HCT116 (cell line): Measurements from ENCODE around the gene AQP7. TPM values are rescaled to one million over a fixed set of nuclear protein-coding genes. Genes with fewer than 3 reads are reported as not detected.

Experiments
- ATAC-seq: fragments of 200-7000 bp; cut with Tn5 transposase; 2 replicates; pipeline ENCODE4 v1.9.1; 2020; ENCODE audit warnings: mild to moderate bottlenecking, moderate library complexity
- BruUV-seq: library from RNA; stranded (reverse); fragments of 400-500 nt; replicated peaks from 2 replicates; lab custom pipeline; 2021; lab: Mats Ljungman, UMichigan
- CTCF ChIA-PET: fragments of 300-600 bp; sonication (Branson Sonifier 250); formaldehyde crosslinking; loops from one replicate; lab custom pipeline; 2021; ENCODE audit warnings: antibody characterized with exemption; lab: Charles Lee
- POLR2A ChIA-PET: fragments of 300-600, 350-600 bp; sonication (Branson Sonifier 250); formaldehyde crosslinking; loops from one replicate; lab custom pipeline; 2021; ENCODE audit warnings: antibody characterized with exemption; lab: Charles Lee
- RAD21 ChIA-PET, 2 experiments: fragments of 300-600 bp; sonication (Branson Sonifier 250); formaldehyde crosslinking; loops; one replicate each; lab custom pipeline; 2023; ENCODE audit warnings: low total read pairs in 2 of 2; ENCODE audit not compliant: uncharacterized antibody in 2 of 2, unreplicated experiment in 2 of 2, low non-redundant PET in 1 of 2; lab: Charles Lee
- DNase-seq: peaks from one replicate; pipeline ENCODE4 v3.0.0-alpha.2; 2010; ENCODE audit warnings: low read depth, low spot score
- H2AFZ ChIP-seq: fragments of 200-600 bp; shearing (Covaris generic), sonication (generic); 2 replicates; pipeline ENCODE4 v1.6.1; 2017; ENCODE audit warnings: low read depth, mixed run types, mixed read lengths, antibody characterized with exemption, low read length; ENCODE audit not compliant: poor library complexity, severe bottlenecking
- H3K27ac ChIP-seq: 2 replicates; pipeline ENCODE4 v1.5.1; 2012; ENCODE audit warnings: low read depth, low read length
- H3K27me3 ChIP-seq: fragments of 200-600 bp; sonication (generic); 2 replicates; pipeline ENCODE4 v1.6.1; 2016; ENCODE audit warnings: mixed run types, low read length, mixed read lengths; ENCODE audit not compliant: insufficient read depth
- H3K36me3 ChIP-seq, 2 experiments: fragments of 200-500 bp in 1 of 2; fragments of 200-600 bp in 1 of 2; sonication (Bioruptor generic) in 1 of 2; sonication (generic) in 1 of 2; 2 replicates each; pipeline versions ENCODE4 v1.5.1 to v1.6.1; 2014 to 2016; ENCODE audit warnings: low read length in 2 of 2, inconsistent platforms in 1 of 2, mixed read lengths in 1 of 2, mixed run types in 1 of 2; ENCODE audit not compliant: insufficient read depth in 2 of 2, control insufficient read depth in 1 of 2
- H3K4me1 ChIP-seq, 2 experiments: fragments of 200-600 bp in 1 of 2; sonication (generic) in 1 of 2; 2 replicates each; pipeline versions ENCODE4 v1.5.1 to v1.6.1; 2012 to 2017; ENCODE audit warnings: low read length in 2 of 2, inconsistent platforms in 1 of 2, mild to moderate bottlenecking in 1 of 2, mixed read lengths in 1 of 2, mixed run types in 1 of 2, moderate library complexity in 1 of 2; ENCODE audit not compliant: insufficient read depth in 2 of 2, control insufficient read depth in 1 of 2
- H3K4me2 ChIP-seq: fragments of 200-600 bp; sonication (generic); 2 replicates; pipeline ENCODE4 v1.6.1; 2017; ENCODE audit warnings: mixed run types, low read length, mixed read lengths
- H3K4me3 ChIP-seq, 2 experiments: fragments of 200-600 bp in 1 of 2; sonication (generic) in 1 of 2; replicated peaks in 1 of 2; 2 replicates each; pipeline ENCODE4 v1.5.1; 2011 to 2016; ENCODE audit warnings: low read length in 2 of 2, control low read depth in 1 of 2, low read depth in 1 of 2, mild to moderate bottlenecking in 1 of 2, mixed read lengths in 1 of 2, mixed run types in 1 of 2
- H3K79me2 ChIP-seq: fragments of 200-600 bp; sonication (generic); 2 replicates; pipeline ENCODE4 v1.6.1; 2017; ENCODE audit warnings: mild to moderate bottlenecking, mixed run types, low read length, moderate library complexity, mixed read lengths; ENCODE audit not compliant: insufficient read depth
- H3K9ac ChIP-seq: fragments of 200-600 bp; sonication (generic); 2 replicates; pipeline ENCODE4 v1.6.1; 2016; ENCODE audit warnings: low read length, mixed read lengths
- H3K9me2 ChIP-seq: fragments of 200-600 bp; sonication (generic), shearing (Covaris generic); 2 replicates; pipeline ENCODE4 v1.6.1; 2017; ENCODE audit warnings: mixed run types, mild to moderate bottlenecking, moderate library complexity; ENCODE audit not compliant: insufficient read depth
- H3K9me3 ChIP-seq, 2 experiments: fragments of 200-500 bp in 1 of 2; fragments of 200-600 bp in 1 of 2; sonication (Bioruptor generic) in 1 of 2; sonication (generic) in 1 of 2; 2 replicates each; pipeline ENCODE4 v1.6.1; 2014 to 2017; ENCODE audit warnings: low read length in 2 of 2, mixed read lengths in 2 of 2, inconsistent platforms in 1 of 2, low read depth in 1 of 2, mild to moderate bottlenecking in 1 of 2, mixed run types in 1 of 2, moderate library complexity in 1 of 2; ENCODE audit not compliant: control insufficient read depth in 1 of 2, insufficient read depth in 1 of 2
- H4K20me1 ChIP-seq: fragments of 200-600 bp; sonication (generic), shearing (Covaris generic); 2 replicates; pipeline ENCODE4 v1.6.1; 2017; ENCODE audit warnings: mixed run types, mild to moderate bottlenecking, moderate library complexity; ENCODE audit not compliant: insufficient read depth
- CBX3 ChIP-seq: IDR thresholded peaks from 2 replicates; pipeline ENCODE4 v1.6.1; 2012; ENCODE audit warnings: low read depth
- ELF1 ChIP-seq: IDR thresholded peaks from 2 replicates; pipeline ENCODE4 v1.6.1; 2012; ENCODE audit warnings: low read depth, borderline replicate concordance
- EZH2 ChIP-seq: fragments of 200-600 bp; sonication (generic); IDR thresholded peaks from 2 replicates; pipeline ENCODE4 v1.6.1; 2017; ENCODE audit warnings: antibody characterized with exemption, mixed run types
- EZH2phosphoT487 ChIP-seq: fragments of 200-600 bp; IDR thresholded peaks from 2 replicates; pipeline ENCODE4 v1.6.1; 2018; ENCODE audit warnings: antibody characterized with exemption, borderline replicate concordance
- POLR2A ChIP-seq: IDR thresholded peaks from 2 replicates; pipeline ENCODE4 v1.7.0; 2011; ENCODE audit warnings: borderline replicate concordance; ENCODE audit not compliant: insufficient read depth, insufficient read length; ENCODE audit errors: extremely low read depth
- RAD21 ChIP-seq: IDR thresholded peaks from 2 replicates; pipeline ENCODE4 v1.6.1; 2012; ENCODE audit warnings: low read depth, mild to moderate bottlenecking
- SP1 ChIP-seq: IDR thresholded peaks from 2 replicates; pipeline ENCODE4 v1.6.1; 2012; ENCODE audit warnings: low read depth
- TCF7L2 ChIP-seq: IDR thresholded peaks from 2 replicates; pipeline ENCODE4 v1.7.0; 2011; ENCODE audit warnings: borderline replicate concordance, inconsistent platforms; ENCODE audit not compliant: insufficient read depth, insufficient read length; ENCODE audit errors: extremely low read depth
- YY1 ChIP-seq: IDR thresholded peaks from 2 replicates; pipeline ENCODE4 v1.6.1; 2011; ENCODE audit warnings: low read length, low read depth, moderate library complexity, mild to moderate bottlenecking; ENCODE audit not compliant: insufficient replicate concordance; ENCODE audit errors: extremely low read depth
- ZNF274 ChIP-seq: fragments of 200-500 bp; sonication (Bioruptor generic); IDR thresholded peaks from 2 replicates; pipeline ENCODE4 v1.6.1; 2014; ENCODE audit warnings: mild to moderate bottlenecking, low read depth, low read length, inconsistent platforms
- intact Hi-C: fragments of 100-400 bp; cut with micrococcal nuclease; formaldehyde crosslinking; loops from 2 replicates; pipeline ENCODE4 v1.10.0; 2022
- total RNA-seq: library from RNA; stranded (reverse); gene quantifications from one replicate; pipeline ENCODE4 v1.2.1, GENCODE V29; 2021; ENCODE audit not compliant: unreplicated experiment
- TF ChIP-seq, protein P1 (sequence below): IDR thresholded peaks from 2 replicates; pipeline ENCODE4 v1.6.1; 2012
- TF ChIP-seq, protein P2 (sequence below): IDR thresholded peaks from 2 replicates; pipeline ENCODE4 v1.6.1; 2012; ENCODE audit warnings: low read depth
- TF ChIP-seq, protein P3 (sequence below), 3 experiments: fragments of 200-600 bp in 1 of 3; sonication (generic) in 1 of 3; IDR thresholded peaks in 2 of 3; conservative IDR thresholded peaks in 1 of 3; 2 replicates each; pipeline ENCODE4 v1.5.1; 2012 to 2017; ENCODE audit warnings: low read depth in 2 of 3, low read length in 2 of 3, antibody characterized with exemption in 1 of 3, borderline replicate concordance in 1 of 3, control low read depth in 1 of 3, mild to moderate bottlenecking in 1 of 3, mixed read lengths in 1 of 3, mixed run types in 1 of 3, moderate library complexity in 1 of 3; ENCODE audit not compliant: insufficient read depth in 1 of 3

Gene AQP7
- total RNA-seq, 1 experiment from 2014 or later, result 0.96 TPM

DNA sequence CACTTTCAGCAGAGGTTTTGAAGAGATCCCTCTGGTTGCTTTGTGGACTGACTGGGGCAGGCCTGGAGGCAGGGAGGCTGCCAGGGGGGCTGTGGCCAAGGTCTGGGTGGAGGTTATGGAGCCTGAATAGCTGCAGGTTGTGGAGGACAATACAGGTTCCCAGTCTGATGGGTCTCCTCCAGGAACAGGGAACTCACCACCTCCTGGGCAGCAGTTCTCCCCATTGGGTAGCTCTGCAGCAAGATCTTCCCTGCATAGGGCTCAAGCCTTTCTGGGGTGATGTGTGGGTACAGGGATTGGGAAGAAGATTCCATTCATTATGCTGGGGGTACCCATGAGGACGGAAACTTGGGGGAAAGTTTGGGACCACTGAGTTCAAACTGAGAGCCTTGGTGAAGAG, 38.2 kb upstream of the AQP7 start (continued):
- no peak for TF ChIP-seq SP1

DNA sequence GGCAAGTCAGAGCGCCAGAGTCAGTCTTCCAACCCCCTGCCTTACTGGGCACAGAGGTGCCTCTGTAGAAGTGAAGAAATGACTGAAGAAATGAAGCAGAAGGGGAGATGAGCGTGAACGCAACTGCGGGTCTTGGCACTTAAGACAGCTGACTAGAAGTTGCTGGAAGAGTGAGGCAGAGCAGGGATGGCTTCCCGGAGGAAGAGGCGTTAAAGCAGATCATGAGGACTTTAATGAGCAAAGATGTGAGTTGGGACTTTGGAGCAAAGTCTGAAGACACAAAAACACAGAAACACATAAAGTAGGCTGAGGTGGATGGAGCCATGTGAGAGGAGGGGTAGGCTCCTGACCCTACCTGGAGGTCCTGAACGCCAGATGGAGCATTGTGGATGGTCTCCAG, 37.8 kb upstream of the AQP7 start:
- Histone ChIP-seq H4K20me1 (no peaks in the 10 kb centered on the region), H3K9ac (no peak overlapping the region), H3K4me3 (no peak overlapping the region), H3K4me2 (peak overlapping the region; percentile 60)
- no peak for ATAC-seq
- no peak for TF ChIP-seq RAD21
- no peak for TF ChIP-seq ZNF274
- TF ChIP-seq YY1, result no peak
- TF ChIP-seq, protein P1, sequence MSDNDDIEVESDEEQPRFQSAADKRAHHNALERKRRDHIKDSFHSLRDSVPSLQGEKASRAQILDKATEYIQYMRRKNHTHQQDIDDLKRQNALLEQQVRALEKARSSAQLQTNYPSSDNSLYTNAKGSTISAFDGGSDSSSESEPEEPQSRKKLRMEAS, result no peak
- TF ChIP-seq POLR2A, result no peak
- TF ChIP-seq, protein P2, sequence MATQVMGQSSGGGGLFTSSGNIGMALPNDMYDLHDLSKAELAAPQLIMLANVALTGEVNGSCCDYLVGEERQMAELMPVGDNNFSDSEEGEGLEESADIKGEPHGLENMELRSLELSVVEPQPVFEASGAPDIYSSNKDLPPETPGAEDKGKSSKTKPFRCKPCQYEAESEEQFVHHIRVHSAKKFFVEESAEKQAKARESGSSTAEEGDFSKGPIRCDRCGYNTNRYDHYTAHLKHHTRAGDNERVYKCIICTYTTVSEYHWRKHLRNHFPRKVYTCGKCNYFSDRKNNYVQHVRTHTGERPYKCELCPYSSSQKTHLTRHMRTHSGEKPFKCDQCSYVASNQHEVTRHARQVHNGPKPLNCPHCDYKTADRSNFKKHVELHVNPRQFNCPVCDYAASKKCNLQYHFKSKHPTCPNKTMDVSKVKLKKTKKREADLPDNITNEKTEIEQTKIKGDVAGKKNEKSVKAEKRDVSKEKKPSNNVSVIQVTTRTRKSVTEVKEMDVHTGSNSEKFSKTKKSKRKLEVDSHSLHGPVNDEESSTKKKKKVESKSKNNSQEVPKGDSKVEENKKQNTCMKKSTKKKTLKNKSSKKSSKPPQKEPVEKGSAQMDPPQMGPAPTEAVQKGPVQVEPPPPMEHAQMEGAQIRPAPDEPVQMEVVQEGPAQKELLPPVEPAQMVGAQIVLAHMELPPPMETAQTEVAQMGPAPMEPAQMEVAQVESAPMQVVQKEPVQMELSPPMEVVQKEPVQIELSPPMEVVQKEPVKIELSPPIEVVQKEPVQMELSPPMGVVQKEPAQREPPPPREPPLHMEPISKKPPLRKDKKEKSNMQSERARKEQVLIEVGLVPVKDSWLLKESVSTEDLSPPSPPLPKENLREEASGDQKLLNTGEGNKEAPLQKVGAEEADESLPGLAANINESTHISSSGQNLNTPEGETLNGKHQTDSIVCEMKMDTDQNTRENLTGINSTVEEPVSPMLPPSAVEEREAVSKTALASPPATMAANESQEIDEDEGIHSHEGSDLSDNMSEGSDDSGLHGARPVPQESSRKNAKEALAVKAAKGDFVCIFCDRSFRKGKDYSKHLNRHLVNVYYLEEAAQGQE, result no peak
- TF ChIP-seq, protein P3, sequence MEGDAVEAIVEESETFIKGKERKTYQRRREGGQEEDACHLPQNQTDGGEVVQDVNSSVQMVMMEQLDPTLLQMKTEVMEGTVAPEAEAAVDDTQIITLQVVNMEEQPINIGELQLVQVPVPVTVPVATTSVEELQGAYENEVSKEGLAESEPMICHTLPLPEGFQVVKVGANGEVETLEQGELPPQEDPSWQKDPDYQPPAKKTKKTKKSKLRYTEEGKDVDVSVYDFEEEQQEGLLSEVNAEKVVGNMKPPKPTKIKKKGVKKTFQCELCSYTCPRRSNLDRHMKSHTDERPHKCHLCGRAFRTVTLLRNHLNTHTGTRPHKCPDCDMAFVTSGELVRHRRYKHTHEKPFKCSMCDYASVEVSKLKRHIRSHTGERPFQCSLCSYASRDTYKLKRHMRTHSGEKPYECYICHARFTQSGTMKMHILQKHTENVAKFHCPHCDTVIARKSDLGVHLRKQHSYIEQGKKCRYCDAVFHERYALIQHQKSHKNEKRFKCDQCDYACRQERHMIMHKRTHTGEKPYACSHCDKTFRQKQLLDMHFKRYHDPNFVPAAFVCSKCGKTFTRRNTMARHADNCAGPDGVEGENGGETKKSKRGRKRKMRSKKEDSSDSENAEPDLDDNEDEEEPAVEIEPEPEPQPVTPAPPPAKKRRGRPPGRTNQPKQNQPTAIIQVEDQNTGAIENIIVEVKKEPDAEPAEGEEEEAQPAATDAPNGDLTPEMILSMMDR (IDR thresholded peaks at IDR 0.05 in 2 of 3, conservative IDR thresholded peaks at IDR 0.05 in 1 of 3; ENCODE audit: borderline replicate concordance in 1 of 3, insufficient read depth in 1 of 3, low read depth in 2 of 3, low read length in 2 of 3), result no peak
- no peak for TF ChIP-seq TCF7L2
- TF ChIP-seq CBX3, result no peak
- TF ChIP-seq EZH2, result no peak
- no peak for TF ChIP-seq ELF1
- no peak for TF ChIP-seq EZH2phosphoT487
- TF ChIP-seq, all 23 proteins: peak for 0
- POLR2A ChIA-PET, result interaction anchor here (1.1 kb wide), 1 partner anchor 13 kb away, joined by 3 read pairs; no protein-coding TSS in a partner anchor
- RAD21 ChIA-PET, result no interaction called here
- intact Hi-C loops, result no loop called here
- Histone ChIP-seq H3K27me3 (no peaks in the 10 kb centered on the region), H3K9me2 (no peaks in the 10 kb centered on the region), H3K36me3 (no peaks in the 10 kb centered on the region), H3K79me2 (no peaks in the 10 kb centered on the region), H2AFZ (no peak overlapping the region), H3K4me1 (peaks cover 33 to 46% of the 10 kb centered on the region in 2 experiments), H3K9me3 (no peaks in the 10 kb centered on the region), H3K27ac (no peak overlapping the region)
- no peak for DNase-seq
- BruUV-seq, result no TSS peak
- CTCF ChIA-PET, result interaction anchor here (5.9 kb wide), 1 partner anchor 12 kb away, joined by 39 read pairs; no protein-coding TSS in a partner anchor
